RWPE1 (cell line): ENCODE measurements around the gene CNTNAP2.
"Not testable (repeated sequence)": the region's sequence is repeated elsewhere in the genome, so short reads cannot be mapped to it uniquely, and the experiment has no call there.

Source experiments
- CTCF ChIA-PET: fragments of 350-600 bp; sonication (Branson Sonifier 250); formaldehyde crosslinking; extraction: SDS; loops from one replicate; lab custom pipeline; 2021; lab: Yijun Ruan, JAX
- POLR2A ChIA-PET: fragments of 400-600 bp; formaldehyde crosslinking; extraction: SDS; loops from one replicate; lab custom pipeline; 2020; ENCODE audit warnings: antibody characterized with exemption; ENCODE audit not compliant: low non-redundant PET; lab: Yijun Ruan, JAX
- DNase-seq: peaks from one replicate; pipeline ENCODE4 v3.0.0; 2012; ENCODE audit warnings: low spot score
- H3K27ac ChIP-seq: fragments of 450-650 bp; 2 replicates; pipeline ENCODE4 v1.5.1; 2017
- CTCF ChIP-seq: fragments of 450-650 bp; conservative IDR thresholded peaks from 2 replicates; pipeline ENCODE4 v1.5.1; 2017; ENCODE audit warnings: low read depth, mild to moderate bottlenecking

Gene CNTNAP2

GRCh38 chr7:148457310-148457921 lies 2340.8 kb downstream of the CNTNAP2 start:
- CTCF ChIA-PET: no interaction called here
- POLR2A ChIA-PET: no interaction called here
- TF ChIP-seq CTCF: no peak
- H3K27ac ChIP-seq: no peak overlapping the region
- no peak for DNase-seq

GRCh38 chr7:148458263-148458662 lies 2341.7 kb downstream of the CNTNAP2 start:
- DNase-seq: no peak
- POLR2A ChIA-PET: no interaction called here
- no peak overlapping the region for H3K27ac ChIP-seq
- no peak for TF ChIP-seq CTCF
- CTCF ChIA-PET: interaction anchor here (1.1 kb wide), 1 partner anchor 194 kb away, joined by 4 read pairs; no protein-coding TSS in a partner anchor

GRCh38 chr7:148461392-148462179 lies 2345.0 kb downstream of the CNTNAP2 start:
- ChIA-PET POLR2A (no interaction called here), CTCF (no interaction called here)
- TF ChIP-seq CTCF: no peak

GRCh38 chr7:148462774-148463173 lies 2346.2 kb downstream of the CNTNAP2 start:
- CTCF ChIA-PET, H3K27ac ChIP-seq, POLR2A ChIA-PET, DNase-seq: not testable (repeated sequence)

More at GRCh38 chr7:148461392-148462179, 2345.0 kb downstream of the CNTNAP2 start:
- H3K27ac ChIP-seq: no peak overlapping the region
- DNase-seq: no peak

GRCh38 chr7:148463210-148463609 lies 2346.6 kb downstream of the CNTNAP2 start:
- CTCF ChIA-PET: no interaction called here
- TF ChIP-seq CTCF: no peak
- POLR2A ChIA-PET: no interaction called here
- no peak overlapping the region for H3K27ac ChIP-seq
- no peak for DNase-seq

- POLR2A ChIA-PET: no interaction called here
Measured at GRCh38 chr7:148464947-148465346, 2348.3 kb downstream of the CNTNAP2 start.

GRCh38 chr7:148465441-148465840 lies 2348.8 kb downstream of the CNTNAP2 start:
- POLR2A ChIA-PET, H3K27ac ChIP-seq, DNase-seq: not testable (repeated sequence)
- CTCF ChIA-PET: interaction anchor here (0.6 kb wide), 1 partner anchor 1922 kb away, joined by 3 read pairs; no protein-coding TSS in a partner anchor

More at GRCh38 chr7:148464947-148465346, 2348.3 kb downstream of the CNTNAP2 start:
- CTCF ChIA-PET: no interaction called here
- TF ChIP-seq CTCF: no peak
- no peak overlapping the region for H3K27ac ChIP-seq
- no peak for DNase-seq
